HG02642 (cell line): ENCODE data around the gene KCNMA1.

Experiments
- ATAC-seq: cut with Tn5 transposase; IDR thresholded peaks from one replicate; pipeline ENCODE4 v1.9.1; 2021; ENCODE audit warnings: mild to moderate bottlenecking; ENCODE audit not compliant: unreplicated experiment, poor library complexity

Gene KCNMA1

DNA sequence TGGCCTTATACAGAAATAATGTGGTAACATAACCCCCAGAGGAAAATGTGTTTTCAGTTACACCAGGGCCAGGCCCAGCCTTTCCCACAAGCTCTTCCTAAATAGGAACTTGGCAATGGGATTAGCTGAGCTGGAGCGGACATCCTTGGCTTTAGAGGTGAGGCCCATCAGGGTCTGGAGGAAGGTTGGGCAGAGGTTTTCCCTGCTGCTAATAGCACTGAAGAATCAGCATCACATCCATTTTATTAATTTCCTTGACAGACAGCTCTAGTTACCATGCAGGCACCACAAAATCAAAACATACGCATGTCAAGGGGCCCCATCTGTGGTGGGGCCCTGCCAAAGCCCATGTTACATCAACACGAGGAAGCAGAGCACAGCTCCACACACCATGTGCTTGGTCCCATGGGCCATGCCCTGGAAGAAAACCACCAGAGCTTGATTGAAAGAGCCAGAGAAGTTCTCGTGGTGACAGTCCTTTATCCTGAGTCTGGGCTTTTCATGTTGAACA lies 566.6 kb downstream of the KCNMA1 start:
- no peak for ATAC-seq

DNA sequence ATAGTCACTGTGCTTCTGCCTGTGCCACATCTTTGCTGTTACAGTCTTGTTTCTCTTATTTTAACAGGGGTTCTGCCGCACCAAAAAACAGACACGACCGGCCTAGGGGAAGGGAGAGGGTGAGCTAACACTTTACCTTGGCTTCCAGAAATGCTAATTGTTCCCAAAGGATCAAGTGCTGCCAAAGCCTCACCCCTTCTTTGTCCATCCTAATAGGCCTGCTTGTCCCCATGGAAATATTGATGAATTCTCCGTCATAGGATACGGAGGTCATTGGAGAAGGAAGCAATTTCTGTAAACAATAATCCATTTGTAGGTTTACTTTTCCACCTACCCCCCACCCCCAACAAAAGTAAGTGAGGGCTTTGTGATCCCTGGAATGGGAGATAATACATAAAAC lies 567.3 kb downstream of the KCNMA1 start:
- ATAC-seq = no peak

DNA sequence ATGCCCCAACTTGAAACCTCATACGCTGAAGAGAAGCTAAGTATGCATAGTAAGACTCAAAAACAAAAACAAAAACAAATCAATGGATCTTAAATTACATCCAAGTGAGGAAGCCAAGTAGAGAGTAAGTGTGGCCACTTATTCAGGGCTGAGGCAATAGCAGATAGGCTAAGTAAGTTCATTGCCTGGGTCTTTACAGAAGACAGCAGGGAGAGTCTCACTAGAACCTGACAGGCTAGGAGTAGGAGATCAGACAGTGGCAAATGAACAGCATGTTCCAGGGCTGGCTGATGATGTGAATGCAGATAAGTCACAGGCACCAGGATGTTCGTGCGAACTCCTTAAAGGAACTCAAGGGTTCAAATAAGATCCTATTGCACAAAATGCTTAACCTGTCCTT lies 568.6 kb downstream of the KCNMA1 start:
- ATAC-seq = no peak

DNA sequence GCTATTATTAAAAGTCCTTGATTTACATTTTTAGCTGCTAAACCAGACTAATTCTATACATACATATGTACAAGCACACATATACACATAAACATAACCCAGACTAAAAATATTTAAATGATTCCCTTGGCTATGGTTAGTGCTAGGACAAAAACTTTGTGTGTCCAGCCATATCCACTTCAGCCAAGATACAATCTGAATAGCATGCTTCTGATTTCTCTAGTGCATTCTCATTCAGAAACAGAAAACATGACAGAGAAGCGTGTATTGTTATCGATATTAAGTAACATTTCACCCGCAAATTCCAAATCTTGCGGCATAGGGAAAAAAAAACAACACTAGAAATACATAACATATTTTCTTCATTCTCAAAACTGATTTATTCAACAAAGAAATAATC lies 569.3 kb downstream of the KCNMA1 start:
- ATAC-seq = no peak

DNA sequence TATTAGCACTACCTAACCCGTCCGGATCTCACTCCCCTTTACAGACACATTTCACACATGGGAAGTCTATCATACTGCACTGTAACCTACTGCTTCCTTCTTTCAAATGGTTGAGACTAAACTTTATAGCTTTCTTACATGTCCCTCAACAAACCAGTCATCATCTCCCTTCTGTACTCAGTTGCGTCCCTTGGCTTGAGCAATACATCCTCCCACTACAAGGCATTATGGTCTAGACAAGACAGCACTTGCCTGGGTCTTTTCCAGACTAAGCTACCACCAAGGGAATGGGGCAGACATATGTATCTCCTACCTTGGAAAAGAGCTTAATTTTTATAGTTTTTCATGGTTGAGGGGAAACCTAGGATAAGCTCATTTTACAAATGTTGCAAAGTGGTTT lies 575.2 kb downstream of the KCNMA1 start:
- no peak for ATAC-seq

DNA sequence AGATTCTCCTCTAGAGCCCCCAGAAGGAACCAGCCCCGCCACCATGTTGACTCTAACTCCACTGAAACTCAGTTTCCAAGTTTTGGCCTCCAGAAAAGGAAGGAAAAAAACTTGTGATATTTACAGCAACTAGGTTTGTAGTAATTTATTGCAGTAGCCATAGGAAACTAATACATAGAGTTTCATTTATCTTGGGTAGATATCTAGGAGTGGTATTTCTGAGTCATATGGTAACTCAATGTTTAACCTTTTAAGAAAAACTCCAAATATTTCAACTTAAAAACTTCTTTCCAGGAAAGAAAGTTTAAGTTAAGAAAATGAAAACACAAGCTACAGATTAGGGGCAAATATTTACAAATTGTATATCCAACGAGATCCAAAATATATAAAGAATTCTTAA lies 576.7 kb downstream of the KCNMA1 start:
- no peak for ATAC-seq

DNA sequence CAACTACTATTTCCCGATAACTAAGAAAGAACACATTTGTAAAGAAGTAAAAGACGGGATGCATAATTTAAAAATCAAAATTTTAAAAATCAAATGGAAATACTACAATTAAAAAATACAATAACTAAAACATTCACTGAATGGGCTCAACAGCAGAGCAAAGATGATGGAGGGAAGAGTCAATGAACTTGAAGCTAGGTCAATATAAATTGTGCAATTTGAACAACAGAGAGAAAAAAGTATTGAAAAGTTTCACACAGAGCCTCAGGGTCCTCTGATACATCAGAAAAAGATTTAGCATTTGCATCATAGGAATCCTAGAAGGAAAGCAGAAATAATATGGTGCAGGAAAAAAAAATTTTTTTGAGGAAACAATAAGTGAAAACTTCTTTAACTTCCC lies 581.0 kb downstream of the KCNMA1 start:
- ATAC-seq = no peak

DNA sequence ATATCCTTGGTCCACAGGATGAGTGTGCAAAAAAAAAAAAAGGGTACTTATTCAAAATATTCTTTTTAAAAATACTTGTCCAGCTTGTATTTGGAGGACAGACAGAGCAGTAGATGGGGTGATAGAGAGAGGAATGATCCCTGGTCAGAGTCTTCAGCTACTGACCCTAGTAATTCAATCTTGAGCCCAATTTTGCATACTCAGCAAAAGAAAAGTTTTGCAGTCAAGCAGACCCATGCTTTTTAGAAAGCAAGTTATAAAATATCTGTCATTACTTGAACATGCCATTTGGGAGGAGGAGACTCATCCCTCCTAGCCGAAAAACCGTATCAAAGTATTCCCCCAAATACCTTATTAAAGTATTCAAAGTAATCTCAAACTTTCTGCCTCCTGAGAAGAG lies 585.0 kb downstream of the KCNMA1 start:
- ATAC-seq = no peak

DNA sequence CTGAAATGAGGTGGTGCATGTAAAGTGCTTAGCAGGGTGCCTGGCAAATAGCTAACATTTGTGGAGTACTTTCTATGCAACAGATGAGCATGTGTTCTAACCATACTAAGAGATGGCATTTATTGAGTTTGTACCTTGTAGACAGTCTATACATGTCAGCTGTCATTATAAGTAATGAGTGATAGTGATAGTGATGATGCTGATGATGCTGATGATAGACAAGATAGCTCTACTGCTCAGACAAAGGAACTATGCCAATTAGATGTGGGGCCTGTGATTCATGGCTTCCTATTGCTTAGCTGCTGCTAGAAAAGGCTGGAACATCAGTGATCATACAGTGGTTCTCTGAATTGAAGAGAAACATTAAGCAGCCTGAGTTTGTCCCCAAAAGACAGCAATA lies 585.8 kb downstream of the KCNMA1 start:
- no peak for ATAC-seq

DNA sequence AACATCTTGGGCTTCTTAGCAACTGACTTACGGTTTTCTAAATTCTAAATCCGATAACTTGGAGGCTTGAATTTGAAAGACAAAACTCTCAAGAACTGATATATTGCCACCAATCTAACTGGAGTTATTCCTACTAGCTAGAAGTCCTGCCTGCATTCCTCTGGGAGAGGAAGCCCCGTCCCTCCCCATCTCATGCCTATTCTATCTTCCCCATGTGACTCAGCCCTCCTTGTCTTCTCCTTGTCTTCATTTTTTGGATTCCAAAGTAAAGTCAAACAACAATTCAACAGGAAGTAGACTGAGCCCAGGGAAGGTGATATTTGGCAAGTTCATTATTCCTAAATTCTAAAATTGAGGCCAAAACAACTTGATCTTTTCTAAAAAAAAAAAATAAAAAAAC lies 587.7 kb downstream of the KCNMA1 start:
- no peak for ATAC-seq

DNA sequence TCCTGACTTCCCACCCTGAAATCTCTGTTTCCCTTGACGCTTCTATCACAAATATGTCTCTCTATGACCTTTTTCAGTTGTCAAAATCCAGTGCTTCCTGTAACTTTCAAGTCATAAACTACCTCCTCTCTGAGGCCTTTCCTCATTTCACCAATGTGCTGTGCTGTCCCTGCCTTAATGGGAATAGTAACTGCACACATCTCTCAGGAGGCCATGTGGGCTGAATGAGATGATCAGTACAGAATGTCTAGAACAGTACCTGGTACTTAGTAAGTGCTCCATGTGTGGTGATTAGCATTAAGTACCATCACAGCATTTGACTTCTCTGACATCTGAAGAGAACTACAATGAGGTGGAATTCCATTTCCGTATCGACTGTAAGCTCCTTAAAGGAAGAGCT lies 588.5 kb downstream of the KCNMA1 start:
- no peak for ATAC-seq

DNA sequence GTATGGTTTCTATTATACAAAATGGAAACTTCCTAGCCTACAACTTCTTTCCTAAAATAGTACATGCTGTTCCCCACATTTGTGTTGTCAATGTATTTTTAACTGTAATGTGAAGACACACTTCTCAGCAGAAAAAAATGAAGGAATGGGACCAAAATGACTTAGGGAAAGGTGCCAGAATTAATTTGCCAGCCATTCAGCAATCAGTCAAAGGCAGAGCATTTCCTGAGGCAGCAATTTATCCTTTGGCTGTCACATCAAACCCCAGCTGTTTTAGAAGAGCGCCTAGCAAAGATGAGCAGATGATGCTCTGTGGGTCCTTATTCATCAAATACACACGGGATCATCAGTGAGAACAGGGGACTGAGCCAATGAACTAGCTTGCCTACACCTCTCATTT lies 592.5 kb downstream of the KCNMA1 start:
- no peak for ATAC-seq

DNA sequence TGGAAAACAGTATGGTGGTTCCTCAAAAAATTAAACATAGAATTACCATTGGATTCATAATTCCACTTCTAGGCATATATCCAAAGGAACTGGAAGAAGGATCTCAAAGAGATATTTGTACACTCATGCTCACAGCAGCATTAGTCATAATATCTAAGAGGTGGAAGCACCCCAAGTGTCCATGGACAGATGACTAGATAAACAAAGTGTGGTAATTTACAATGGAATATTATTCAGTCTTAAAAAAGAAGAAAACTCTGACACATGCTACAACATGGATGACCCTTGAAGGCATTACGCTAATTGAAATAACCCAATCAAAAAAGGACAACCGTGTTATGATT lies 594.2 kb downstream of the KCNMA1 start:
- ATAC-seq = no peak

DNA sequence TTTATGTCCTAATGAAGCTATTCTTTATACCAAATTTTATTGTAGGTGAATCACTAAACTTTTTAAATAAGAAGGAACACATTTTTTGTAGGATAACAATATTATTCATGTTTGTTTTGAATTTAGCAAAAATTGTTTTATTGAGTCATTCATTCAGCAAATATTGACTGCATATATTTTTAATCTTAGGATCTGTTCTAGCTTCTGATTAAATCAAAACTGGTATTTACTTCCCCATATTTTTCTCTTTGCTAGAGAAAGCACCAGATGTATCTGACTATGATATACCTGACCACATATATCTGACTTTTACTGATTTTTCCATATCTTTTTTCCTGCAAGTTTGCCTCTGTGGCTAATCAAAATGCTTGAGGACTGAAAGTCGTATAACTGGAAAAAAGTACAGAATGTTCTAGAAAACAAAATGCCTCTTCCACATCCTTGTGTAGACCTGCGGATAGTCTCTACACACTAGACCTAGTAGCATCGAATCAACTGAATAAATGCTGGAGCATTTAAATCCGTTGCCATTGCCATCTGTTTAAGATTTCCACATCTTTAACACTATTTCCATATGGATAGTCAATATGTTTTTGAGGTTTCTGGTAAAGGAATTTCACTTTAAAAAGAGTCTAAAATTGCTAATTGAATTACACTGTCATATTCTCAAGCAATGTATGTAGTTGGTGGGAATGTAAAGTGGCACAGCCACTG lies 594.7 kb downstream of the KCNMA1 start:
- ATAC-seq = no peak

DNA sequence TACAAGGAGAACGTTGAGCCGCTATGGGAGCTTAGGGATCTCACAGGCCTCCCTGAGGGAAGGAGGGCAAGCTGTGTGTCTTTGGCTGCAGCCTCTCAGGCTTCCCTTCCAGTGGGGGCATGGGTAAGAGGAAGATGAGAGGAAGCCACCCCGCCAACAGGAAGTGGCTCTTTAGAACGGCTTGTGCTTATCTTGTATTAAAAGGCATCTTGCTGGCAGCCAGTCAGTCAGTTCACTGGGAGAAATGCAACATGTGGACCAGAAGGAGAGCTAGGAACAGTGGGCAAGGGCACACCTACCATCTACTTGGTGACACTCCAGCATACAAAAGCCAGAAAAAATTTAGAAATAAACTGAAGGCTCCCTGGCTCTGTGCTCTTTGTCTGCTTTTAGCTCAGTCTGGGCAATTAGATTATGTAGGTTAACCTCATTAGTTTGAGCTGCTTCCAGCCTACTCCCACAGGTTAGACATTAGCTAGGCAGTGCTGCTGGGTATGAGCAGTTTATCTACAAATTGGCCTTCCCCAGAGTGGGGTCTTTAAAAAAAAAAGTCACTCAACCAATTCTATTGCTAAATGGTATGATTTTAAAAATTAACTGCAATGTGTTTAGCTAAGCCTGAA lies 595.9 kb downstream of the KCNMA1 start:
- ATAC-seq = no peak

DNA sequence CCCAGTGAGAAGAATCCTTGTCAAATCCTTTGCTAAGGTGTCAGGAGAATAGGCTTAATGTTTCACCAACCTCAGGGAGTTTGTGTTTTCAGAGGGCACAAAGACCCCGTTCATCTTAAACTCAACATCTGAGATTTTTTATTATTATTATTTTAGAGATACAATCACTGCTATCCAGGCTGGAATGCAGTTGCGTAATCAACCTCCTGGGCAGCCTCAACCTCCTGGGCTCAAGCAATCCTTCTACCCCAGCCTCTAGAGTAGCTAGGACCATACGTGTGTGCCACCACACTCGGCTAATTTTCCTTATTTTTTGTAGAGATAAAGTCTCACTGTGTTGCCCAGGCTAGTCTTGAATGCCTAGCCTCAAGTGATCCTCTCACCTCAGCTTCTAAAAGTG lies 599.2 kb downstream of the KCNMA1 start:
- ATAC-seq = no peak

DNA sequence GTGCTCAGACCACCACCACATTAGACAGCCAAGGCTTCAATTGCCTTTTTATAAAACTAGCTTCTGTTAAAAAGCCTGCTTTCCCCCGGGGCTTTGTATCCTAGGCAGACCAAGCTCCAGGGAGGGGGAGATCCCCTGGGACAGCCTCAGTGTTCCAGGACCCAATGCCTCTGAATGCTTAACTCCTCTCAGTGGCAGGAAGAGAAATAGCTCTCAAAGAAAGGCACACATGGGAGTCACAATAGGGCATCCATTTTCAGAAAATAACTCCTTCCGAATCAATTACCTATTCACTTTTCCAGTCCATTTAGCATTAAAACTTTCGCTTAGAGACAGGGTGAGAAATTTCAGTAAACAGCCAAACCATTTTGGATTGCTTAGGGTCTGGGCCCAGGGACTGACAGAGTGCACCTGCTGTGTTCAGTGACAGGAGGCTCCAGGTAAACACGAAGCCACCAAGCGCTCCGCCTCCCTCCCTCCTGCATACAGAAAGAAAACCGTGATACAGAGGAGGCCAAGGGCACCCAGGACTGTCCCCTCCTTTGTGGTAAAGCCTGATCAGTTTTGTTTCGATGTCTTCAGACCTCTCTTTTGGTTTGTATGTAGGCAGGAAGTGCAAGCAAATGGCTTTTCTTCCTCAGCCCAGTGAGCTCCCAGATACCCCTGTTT lies 599.7 kb downstream of the KCNMA1 start:
- no peak for ATAC-seq

DNA sequence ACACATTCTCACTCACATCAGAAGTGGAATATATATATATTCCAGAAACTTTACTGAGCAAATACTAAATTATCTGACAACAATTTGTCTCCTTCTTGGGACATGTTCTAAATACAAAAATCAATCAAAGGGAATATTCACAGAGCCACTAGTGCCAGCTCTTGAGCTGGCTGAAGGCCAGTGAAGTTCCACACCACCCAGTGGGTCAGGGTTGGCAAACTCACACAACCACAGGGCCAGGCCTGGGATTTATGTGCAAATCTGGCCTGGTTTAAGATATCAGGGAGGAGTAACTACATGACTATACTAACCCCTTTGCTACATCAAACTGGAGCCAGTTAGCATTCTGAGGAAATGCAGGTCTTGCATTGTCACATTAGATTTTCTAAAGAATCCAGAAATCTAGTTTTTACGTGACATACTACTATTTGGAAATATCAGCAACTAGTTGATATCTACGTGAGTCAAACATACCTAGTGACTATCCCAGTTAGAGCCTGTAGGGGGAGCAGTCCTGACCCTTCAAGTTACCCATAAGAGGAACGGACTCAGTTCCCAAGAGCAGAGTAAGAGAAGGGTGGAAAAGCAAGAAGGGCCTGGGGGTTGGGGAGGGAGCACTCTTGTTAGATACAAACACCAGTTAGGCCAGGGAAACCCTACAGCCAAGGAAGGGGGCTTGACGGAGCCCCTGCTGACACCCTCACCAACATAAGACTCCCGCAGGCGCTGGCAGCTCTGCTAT lies 600.4 kb downstream of the KCNMA1 start:
- ATAC-seq = no peak

DNA sequence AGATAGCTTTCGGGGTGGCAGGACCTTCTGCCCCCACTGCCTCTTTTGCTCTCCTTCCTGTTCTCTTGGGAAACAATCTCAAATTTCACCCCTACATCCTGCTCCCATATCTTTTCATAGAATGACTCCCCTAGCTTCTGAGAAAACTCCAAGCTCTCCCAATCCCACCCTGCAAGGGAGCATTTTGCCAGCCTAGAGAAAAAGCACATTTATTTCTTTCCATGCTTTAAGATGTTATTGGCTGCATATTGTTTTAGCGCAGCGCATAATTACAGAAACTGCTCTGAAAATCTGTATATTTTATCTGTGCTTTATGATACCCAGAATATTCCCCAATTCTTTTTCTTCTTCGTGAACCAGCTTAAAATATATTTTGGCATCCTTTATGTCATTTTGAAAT lies 601.3 kb downstream of the KCNMA1 start:
- no peak for ATAC-seq

DNA sequence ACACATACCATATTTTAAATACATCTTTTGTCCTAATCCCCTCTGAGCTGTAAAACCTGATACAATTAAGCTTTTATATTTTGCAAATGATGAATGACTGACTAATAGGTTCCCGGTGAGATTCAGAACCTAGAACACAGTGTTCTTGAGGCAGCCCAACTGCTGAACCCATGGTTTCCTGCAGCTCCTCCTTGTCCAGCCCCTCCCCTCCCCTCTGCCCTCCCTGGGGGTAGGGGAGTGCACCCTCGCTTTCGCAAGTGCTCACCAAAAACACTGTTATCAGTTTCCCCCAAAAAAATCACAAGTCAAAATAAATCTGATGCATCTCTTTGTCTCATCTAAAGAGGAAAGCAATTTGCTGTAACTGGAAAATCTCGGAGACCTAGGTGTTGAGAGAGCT lies 602.8 kb downstream of the KCNMA1 start:
- no peak for ATAC-seq

DNA sequence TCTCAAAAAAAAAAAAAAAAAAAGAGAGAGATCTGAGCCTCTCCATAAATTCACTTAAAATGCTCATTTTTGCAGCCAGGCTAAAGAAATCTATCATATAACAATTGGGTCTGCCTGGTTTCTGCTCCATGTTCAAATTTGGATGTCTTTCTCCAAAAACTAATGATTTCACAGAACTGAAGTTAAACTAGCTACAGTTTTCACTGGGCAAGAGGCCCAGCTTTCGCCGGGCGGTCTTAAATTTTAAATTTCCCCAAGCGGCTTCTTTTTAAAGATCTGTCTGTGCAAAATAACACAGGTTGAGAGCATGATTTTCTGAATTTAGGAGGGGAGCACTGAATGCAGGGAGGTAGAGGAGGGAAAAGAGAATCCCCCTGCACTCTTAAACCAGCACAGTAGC lies 603.4 kb downstream of the KCNMA1 start:
- ATAC-seq = no peak
